Keratinocyte (primary cell): ENCODE data around the gene GRIK4. TPM values are rescaled to one million over a fixed set of nuclear protein-coding genes. Genes with fewer than 3 reads are reported as not detected.
"Not testable (repeated sequence)": the region's sequence is repeated elsewhere in the genome, so short reads cannot be mapped to it uniquely, and the experiment has no call there.

Experiments
- DNase-seq: peaks from one replicate; pipeline ENCODE4 v3.0.0-alpha.2; 2011; ENCODE audit warnings: low read depth, missing footprints, low spot score
- FAIRE-seq: peaks from 2 replicates; lab custom pipeline; 2011; peaks lifted over from hg19 to GRCh38; lab: Jason Lieb, UNC
- H2AFZ ChIP-seq: 2 replicates; pipeline ENCODE4 v1.6.0; 2012; ENCODE audit warnings: low read length, control low read depth, inconsistent platforms; ENCODE audit not compliant: control insufficient read depth
- H3K27ac ChIP-seq: 2 replicates; pipeline ENCODE4 v1.5.1; 2011; ENCODE audit warnings: low read length; ENCODE audit not compliant: control insufficient read depth, insufficient read depth
- H3K27me3 ChIP-seq: 3 replicates; pipeline ENCODE4 v1.6.0; 2011; ENCODE audit warnings: low read length; ENCODE audit not compliant: control insufficient read depth, insufficient read depth; ENCODE audit errors: extremely low read depth
- H3K36me3 ChIP-seq, 2 experiments: 2 replicates in 1 of 2; 3 replicates in 1 of 2; pipeline ENCODE4 v1.5.1; 2011; ENCODE audit warnings: low read length in 2 of 2, mild to moderate bottlenecking in 1 of 2; ENCODE audit not compliant: control insufficient read depth in 2 of 2, insufficient read depth in 2 of 2; ENCODE audit errors: extremely low read depth in 1 of 2
- H3K4me1 ChIP-seq: 3 replicates; pipeline ENCODE4 v1.5.1; 2011; ENCODE audit warnings: low read length; ENCODE audit not compliant: control insufficient read depth, insufficient read depth; ENCODE audit errors: extremely low read depth
- H3K4me2 ChIP-seq: 3 replicates; pipeline ENCODE4 v1.6.0; 2011; ENCODE audit warnings: low read depth, low read length; ENCODE audit not compliant: control insufficient read depth, insufficient read depth; ENCODE audit errors: extremely low read depth
- H3K4me3 ChIP-seq, 3 experiments: fragments of 200-600 bp in 1 of 3; sonication (generic) in 1 of 3; 2 replicates in 2 of 3; 3 replicates in 1 of 3; pipeline ENCODE4 v1.5.1; 2011 to 2016; ENCODE audit warnings: low read length in 3 of 3, mild to moderate bottlenecking in 3 of 3, control low read depth in 2 of 3, inconsistent platforms in 1 of 3, low read depth in 1 of 3, mixed read lengths in 1 of 3, mixed run types in 1 of 3, moderate library complexity in 1 of 3; ENCODE audit not compliant: control insufficient read depth in 2 of 3, insufficient read depth in 2 of 3; ENCODE audit errors: extremely low read depth in 1 of 3
- H3K79me2 ChIP-seq: 2 replicates; pipeline ENCODE4 v1.6.0; 2012; ENCODE audit warnings: low read length; ENCODE audit not compliant: control insufficient read depth, insufficient read depth
- H3K9ac ChIP-seq: 3 replicates; pipeline ENCODE4 v1.6.0; 2011; ENCODE audit warnings: low read length; ENCODE audit not compliant: control insufficient read depth, insufficient read depth; ENCODE audit errors: extremely low read depth
- H3K9me1 ChIP-seq: 3 replicates; pipeline ENCODE4 v1.6.0; 2011; ENCODE audit warnings: low read length; ENCODE audit not compliant: control insufficient read depth, insufficient read depth; ENCODE audit errors: extremely low read depth
- H3K9me3 ChIP-seq: 2 replicates; pipeline ENCODE4 v1.5.1; 2012; ENCODE audit warnings: low read depth, low read length; ENCODE audit not compliant: control insufficient read depth
- H4K20me1 ChIP-seq: 3 replicates; pipeline ENCODE4 v1.6.0; 2011; ENCODE audit warnings: low read length; ENCODE audit not compliant: control insufficient read depth, insufficient read depth; ENCODE audit errors: extremely low read depth
- CTCF ChIP-seq, 3 experiments: IDR thresholded peaks in 1 of 3; conservative IDR thresholded peaks in 1 of 3; optimal IDR thresholded peaks in 1 of 3; 2 replicates in 2 of 3; 3 replicates in 1 of 3; pipeline versions ENCODE3 to v1.5.1; 2011; ENCODE audit warnings: low read length in 3 of 3, mild to moderate bottlenecking in 3 of 3, moderate library complexity in 2 of 3, control low read depth in 1 of 3, inconsistent platforms in 1 of 3; ENCODE audit not compliant: insufficient read depth in 2 of 3; ENCODE audit errors: extremely low read depth in 1 of 3
- EZH2 ChIP-seq: IDR thresholded peaks from one replicate; pipeline ENCODE4 v1.6.1; 2012; ENCODE audit warnings: inconsistent platforms, mild to moderate bottlenecking, low read length, moderate library complexity
- dilution Hi-C: fragments of 300-500 bp; cut with MboI; formaldehyde crosslinking; loops from one replicate; pipeline ENCODE4 v1.7.0; 2020; ENCODE audit warnings: low sequenced_read_pairs; ENCODE audit not compliant: extremely low pct_ligation_motif_present
- polyA plus RNA-seq, 5 experiments: library from polyadenylated mRNA; depleted of rRNA in 3 of 5; stranded (reverse) in 3 of 5; stranded (forward) in 1 of 5; unstranded in 1 of 5; fragments of >200 nt; gene quantifications; 1 replicate in 1 of 5; 2 replicates in 3 of 5; 3 replicates in 1 of 5; pipeline versions ENCODE4 v1.2.1 to v1.2.3, GENCODE V29; 2011 to 2012; ENCODE audit warnings: missing spikeins in 2 of 5, low read depth in 1 of 5, low replicate concordance in 1 of 5

Gene GRIK4
- polyA plus RNA-seq, 1 donor (not counting 4 experiments of a cell fraction or from before 2014, with no cell fraction given) = not detected

GRCh38 chr11:120581313-120581712 is 69.8 kb downstream of the GRIK4 start:
- Histone ChIP-seq H4K20me1 (no peaks in the 10 kb centered on the region), H3K4me3 (no peak overlapping the region), H3K36me3 (no peaks in the 10 kb centered on the region), H3K4me1 (no peaks in the 10 kb centered on the region), H3K27me3 (peaks cover 5% of the 10 kb centered on the region), H3K4me2 (no peak overlapping the region), H3K9me1 (no peaks in the 10 kb centered on the region), H2AFZ (no peak overlapping the region), H3K9me3 (no peaks in the 10 kb centered on the region), H3K27ac (no peak overlapping the region), H3K79me2 (no peaks in the 10 kb centered on the region), H3K9ac (no peak overlapping the region)
- no peak for FAIRE-seq
- dilution Hi-C loops = no loop called here
- DNase-seq = no peak
- no peak for TF ChIP-seq CTCF (optimal IDR thresholded peaks at IDR 0.05 in 1 of 3, IDR thresholded peaks at IDR 0.05 in 1 of 3, conservative IDR thresholded peaks at IDR 0.05 in 1 of 3; ENCODE audit: extremely low read depth in 1 of 3, insufficient read depth in 2 of 3, low read length in 3 of 3)
- TF ChIP-seq EZH2 = no peak

GRCh38 chr11:120582535-120582934 is 71.0 kb downstream of the GRIK4 start:
- H3K27ac ChIP-seq, H4K20me1 ChIP-seq, H3K4me2 ChIP-seq, dilution Hi-C loops, H3K9me1 ChIP-seq, H3K36me3 ChIP-seq, H3K4me1 ChIP-seq, H3K4me3 ChIP-seq, H3K9me3 ChIP-seq, FAIRE-seq, H3K79me2 ChIP-seq, H3K27me3 ChIP-seq, H2AFZ ChIP-seq, H3K9ac ChIP-seq, DNase-seq: not testable (repeated sequence)

- Histone ChIP-seq H3K4me2 (no peak overlapping the region), H2AFZ (no peak overlapping the region), H3K9me1 (no peaks in the 10 kb centered on the region), H3K79me2 (no peaks in the 10 kb centered on the region), H3K4me1 (no peaks in the 10 kb centered on the region), H3K9me3 (no peaks in the 10 kb centered on the region), H3K27me3 (no peaks in the 10 kb centered on the region), H3K36me3 (no peaks in the 10 kb centered on the region), H3K4me3 (no peak overlapping the region), H4K20me1 (no peaks in the 10 kb centered on the region), H3K27ac (no peak overlapping the region), H3K9ac (no peak overlapping the region)
- DNase-seq = no peak
- dilution Hi-C loops = no loop called here
- no peak for FAIRE-seq
- no peak for TF ChIP-seq CTCF (optimal IDR thresholded peaks at IDR 0.05 in 1 of 3, IDR thresholded peaks at IDR 0.05 in 1 of 3, conservative IDR thresholded peaks at IDR 0.05 in 1 of 3; ENCODE audit: extremely low read depth in 1 of 3, insufficient read depth in 2 of 3, low read length in 3 of 3)
- TF ChIP-seq EZH2 = no peak
These were observed 74.5 kb downstream of the GRIK4 start for GRCh38 chr11:120586072-120586471.
